SU-DHL-6 (cell line): Measurements from ENCODE around the gene RBM15.

Experiments
- H2AFZ ChIP-seq: fragments of 200-600 bp; sonication (generic); 2 replicates; pipeline ENCODE4 v1.6.1; 2014; ENCODE audit warnings: low read depth, mild to moderate bottlenecking, moderate library complexity, mixed read lengths, antibody characterized with exemption, low read length; ENCODE audit not compliant: severe bottlenecking
- H3F3A ChIP-seq: fragments of 200-600 bp; shearing (Covaris generic); 2 replicates; pipeline ENCODE4 v1.6.0; 2016; ENCODE audit warnings: antibody characterized with exemption, mild to moderate bottlenecking; ENCODE audit not compliant: insufficient read depth
- H3K27ac ChIP-seq: fragments of 200-600 bp; sonication (generic); 2 replicates; pipeline ENCODE4 v1.5.1; 2016; ENCODE audit warnings: low read depth, mild to moderate bottlenecking, low read length, moderate library complexity, mixed read lengths
- H3K27me3 ChIP-seq: fragments of 200-600 bp; sonication (generic), shearing (Covaris generic); 2 replicates; pipeline ENCODE4 v1.6.0; 2014; ENCODE audit warnings: mild to moderate bottlenecking, low read length
- H3K36me3 ChIP-seq: fragments of 200-600 bp; sonication (generic); 2 replicates; pipeline ENCODE4 v1.6.1; 2014; ENCODE audit warnings: mild to moderate bottlenecking, low read length, mixed read lengths
- H3K4me2 ChIP-seq: fragments of 300-600, 200-600 bp; shearing (Covaris generic), sonication (generic); 2 replicates; pipeline ENCODE4 v1.6.0; 2014; ENCODE audit warnings: low read length, low read depth, mild to moderate bottlenecking; ENCODE audit not compliant: poor library complexity, severe bottlenecking
- H3K4me3 ChIP-seq: fragments of 200-600 bp; sonication (generic); 2 replicates; pipeline ENCODE4 v1.5.1; 2014; ENCODE audit warnings: antibody characterized with exemption, low read length, mild to moderate bottlenecking, mixed read lengths; ENCODE audit not compliant: insufficient read depth, poor library complexity, severe bottlenecking
- H3K79me2 ChIP-seq: fragments of 200-600 bp; sonication (generic); 2 replicates; pipeline ENCODE4 v1.6.1; 2014; ENCODE audit warnings: mild to moderate bottlenecking, low read length, moderate library complexity; ENCODE audit not compliant: insufficient read depth
- H3K9ac ChIP-seq: fragments of 200-600 bp; sonication (generic); 2 replicates; pipeline ENCODE4 v1.7.0; 2014; ENCODE audit warnings: mild to moderate bottlenecking, low read length
- H3K9me2 ChIP-seq: fragments of 200-600 bp; sonication (generic); replicated peaks from 2 replicates; pipeline ENCODE4 v1.6.1; 2014; ENCODE audit warnings: low read length; ENCODE audit not compliant: insufficient read depth
- H3K9me3 ChIP-seq: fragments of 200-600 bp; sonication (generic); 2 replicates; pipeline ENCODE4 v1.6.1; 2014; ENCODE audit warnings: low read length, mixed read lengths; ENCODE audit not compliant: insufficient read depth
- H4K20me1 ChIP-seq: fragments of 200-600 bp; sonication (generic); 2 replicates; pipeline ENCODE4 v1.6.1; 2014; ENCODE audit warnings: low read depth, mild to moderate bottlenecking, antibody characterized with exemption, low read length, moderate library complexity, mixed read lengths
- CTCF ChIP-seq: fragments of 200-600 bp; sonication (generic); IDR thresholded peaks from one replicate; pipeline ENCODE4 v1.5.1; 2017; ENCODE audit warnings: antibody characterized with exemption, mild to moderate bottlenecking, low read length, moderate library complexity; ENCODE audit not compliant: insufficient read depth, poor library complexity, severe bottlenecking
- EZH2phosphoT487 ChIP-seq: fragments of 200-600 bp; sonication (generic), shearing (Covaris generic); conservative IDR thresholded peaks from 2 replicates; pipeline ENCODE4 v1.6.1; 2018; ENCODE audit warnings: mild to moderate bottlenecking, antibody characterized with exemption, low read length, moderate library complexity, mixed read lengths

RBM15 gene

GRCh38 chr1:110316735-110317134 is 22.4 kb upstream of the RBM15 start:
- no peak for TF ChIP-seq CTCF
- TF ChIP-seq EZH2phosphoT487 = no peak
- H3K4me3 ChIP-seq = no peak overlapping the region

GRCh38 chr1:110318046-110318445 is 21.1 kb upstream of the RBM15 start:
- H3F3A ChIP-seq = no peaks in the 10 kb centered on the region
- H3K4me2 ChIP-seq = no peak overlapping the region
- no peak overlapping the region for H3K9ac ChIP-seq
- no peaks in the 10 kb centered on the region for H3K9me2 ChIP-seq
- no peaks in the 10 kb centered on the region for H3K9me3 ChIP-seq
- TF ChIP-seq EZH2phosphoT487 = no peak
- TF ChIP-seq CTCF = no peak
- H3K27ac ChIP-seq = no peak overlapping the region
- H3K36me3 ChIP-seq = no peaks in the 10 kb centered on the region
- no peaks in the 10 kb centered on the region for H3K79me2 ChIP-seq
- H2AFZ ChIP-seq = no peak overlapping the region
- H4K20me1 ChIP-seq = no peaks in the 10 kb centered on the region
- H3K27me3 ChIP-seq = no peaks in the 10 kb centered on the region
- H3K4me3 ChIP-seq = no peak overlapping the region

More at GRCh38 chr1:110316735-110317134, 22.4 kb upstream of the RBM15 start:
- H3K9ac ChIP-seq = no peak overlapping the region
- no peak overlapping the region for H3K4me2 ChIP-seq
- H2AFZ ChIP-seq = no peak overlapping the region
- H3K9me2 ChIP-seq = no peaks in the 10 kb centered on the region
- no peaks in the 10 kb centered on the region for H3F3A ChIP-seq
- H3K36me3 ChIP-seq = no peaks in the 10 kb centered on the region
- H3K27me3 ChIP-seq = no peaks in the 10 kb centered on the region
- H3K27ac ChIP-seq = no peak overlapping the region
- H3K9me3 ChIP-seq = no peaks in the 10 kb centered on the region
- no peaks in the 10 kb centered on the region for H4K20me1 ChIP-seq
- no peaks in the 10 kb centered on the region for H3K79me2 ChIP-seq

- no peaks in the 10 kb centered on the region for H4K20me1 ChIP-seq
- no peak overlapping the region for H3K27ac ChIP-seq
- no peaks in the 10 kb centered on the region for H3K9me2 ChIP-seq
- H2AFZ ChIP-seq = no peak overlapping the region
- no peak overlapping the region for H3K4me3 ChIP-seq
- no peak overlapping the region for H3K9ac ChIP-seq
- no peaks in the 10 kb centered on the region for H3K79me2 ChIP-seq
- H3K4me2 ChIP-seq = no peak overlapping the region
- H3F3A ChIP-seq = no peaks in the 10 kb centered on the region
- no peaks in the 10 kb centered on the region for H3K36me3 ChIP-seq
- H3K9me3 ChIP-seq = no peaks in the 10 kb centered on the region
- TF ChIP-seq CTCF (no peak), EZH2phosphoT487 (no peak)
- no peaks in the 10 kb centered on the region for H3K27me3 ChIP-seq
Observed at GRCh38 chr1:110319332-110320167, 19.6 kb upstream of the RBM15 start.
